Suppressor macrophage treated with lipopolysaccharide for 1 hour (primary cell): ENCODE measurements around the gene HELZ.

ENCODE experiments used
- DNase-seq, 3 donors: peaks; one replicate each; pipeline ENCODE4 v3.0.0-alpha.2; 2020 to 2022

HELZ gene

DNA sequence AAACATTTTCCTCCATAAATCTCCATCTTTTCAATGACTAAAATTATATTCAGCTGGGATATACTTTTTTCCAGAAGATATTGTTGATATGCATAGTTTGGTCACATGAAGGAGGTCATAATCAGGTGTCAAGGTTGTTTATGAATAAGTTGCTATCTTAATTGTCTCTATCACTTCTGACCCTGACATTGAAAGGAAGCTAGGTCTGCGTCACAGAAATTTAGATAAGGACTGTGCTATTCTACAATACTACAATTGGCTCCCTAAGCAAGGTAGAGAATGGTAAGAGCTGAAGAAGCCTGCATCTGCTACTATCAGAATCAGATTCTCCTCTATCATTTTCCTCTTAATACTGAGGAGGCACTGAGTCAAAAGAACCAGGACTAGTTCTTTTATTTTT lies 133.2 kb downstream of the HELZ start:
- DNase-seq: no peak

DNA sequence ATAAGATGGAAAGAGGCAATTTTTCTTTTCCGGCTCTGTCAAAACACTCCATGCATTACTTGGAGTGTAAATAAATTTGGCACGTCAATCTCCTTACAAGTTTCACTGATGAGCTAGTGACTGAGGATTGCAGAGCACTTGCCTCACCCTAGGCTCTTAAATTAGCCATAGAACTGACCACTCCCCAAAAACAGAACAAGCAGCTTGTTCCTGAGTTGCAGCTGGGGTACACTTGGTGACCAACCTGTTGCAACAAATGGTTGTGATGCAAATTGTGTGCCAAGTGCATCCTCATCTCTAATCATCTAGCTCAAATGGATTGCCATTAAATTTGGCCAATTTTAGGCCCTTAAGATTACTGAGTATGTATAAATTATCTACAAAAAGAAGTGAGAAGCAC lies 133.7 kb downstream of the HELZ start:
- no peak for DNase-seq

DNA sequence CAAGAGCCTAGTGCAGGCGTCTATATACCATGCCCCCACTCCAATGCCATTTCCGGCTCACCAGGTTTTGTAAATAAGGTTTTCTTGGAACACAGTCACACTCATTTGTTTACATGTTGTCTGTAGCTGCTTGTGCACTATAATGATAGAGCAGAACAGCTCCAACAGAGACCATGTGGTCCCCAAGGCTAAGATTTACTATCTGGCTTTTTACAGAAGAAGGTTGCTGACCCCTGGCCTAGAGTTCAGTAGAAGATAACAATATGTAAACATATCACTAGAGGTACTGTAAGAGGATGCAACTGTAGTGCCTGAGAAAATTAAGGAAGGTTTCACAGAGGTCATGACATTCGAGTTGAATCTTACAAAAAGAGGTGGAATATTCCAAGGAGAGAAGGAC lies 134.4 kb downstream of the HELZ start:
- DNase-seq: no peak

DNA sequence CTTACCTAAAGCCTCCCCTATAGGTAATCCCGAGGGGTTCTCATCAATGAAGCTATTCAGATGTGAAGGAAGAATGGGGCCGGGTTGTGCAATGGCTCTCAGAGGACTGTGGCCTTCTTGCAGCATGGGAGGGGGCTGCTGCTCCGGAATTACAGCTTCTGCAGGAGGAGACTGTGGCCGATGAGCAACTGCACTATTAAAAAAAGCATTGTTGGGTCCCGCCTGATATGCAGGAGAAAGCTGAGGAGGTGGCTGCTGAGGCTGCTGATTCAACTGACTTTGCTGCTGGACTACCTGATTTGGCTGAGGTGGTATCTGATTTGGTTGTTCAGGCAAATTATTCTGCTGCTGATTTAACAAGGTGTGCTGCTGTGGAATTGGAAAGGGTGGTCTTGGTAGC lies 135.9 kb downstream of the HELZ start:
- no peak for DNase-seq

DNA sequence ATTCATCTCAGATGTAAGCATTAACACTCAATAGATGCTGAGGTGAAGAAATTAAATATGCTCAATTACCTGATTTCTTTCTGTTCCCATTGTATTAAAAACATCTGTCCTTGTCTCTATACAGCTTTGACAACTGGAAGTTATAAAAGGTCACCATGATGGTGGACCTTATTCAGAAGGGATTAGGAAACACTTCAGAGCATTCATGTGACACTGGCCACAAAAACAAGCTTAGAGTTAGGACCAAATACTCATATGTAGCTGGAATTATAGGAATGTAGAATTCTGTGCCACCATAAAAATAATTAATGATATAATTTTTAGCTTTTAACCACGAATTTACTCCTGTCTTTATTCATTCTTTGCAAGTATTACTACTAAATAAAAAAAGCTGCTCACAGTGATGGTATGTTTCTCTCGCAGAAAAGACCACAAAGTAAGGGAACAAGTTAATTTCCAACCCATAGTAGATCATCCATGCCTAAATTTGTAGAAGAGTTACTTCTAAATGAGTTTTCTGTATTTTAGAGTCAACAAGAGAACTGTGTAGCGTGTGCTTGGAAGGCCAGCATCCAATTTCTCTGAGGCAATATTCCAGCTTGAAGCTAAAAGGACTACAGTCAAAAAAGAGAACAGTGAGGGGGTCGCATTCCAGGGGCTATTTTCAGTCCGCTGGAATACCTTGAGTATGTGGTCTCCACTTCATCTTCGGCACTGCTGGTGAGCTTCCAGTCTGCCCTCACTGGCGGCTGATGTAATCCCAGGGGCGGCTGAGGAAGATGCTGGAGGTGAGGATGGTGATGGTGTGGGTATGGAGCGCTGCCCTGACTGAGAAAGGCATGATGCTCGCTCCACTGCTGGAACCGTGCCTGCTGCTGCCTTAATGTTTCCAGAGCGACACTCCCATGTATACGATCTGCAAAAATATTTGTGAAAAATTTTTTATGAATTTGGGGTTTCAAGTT lies 136.9 kb downstream of the HELZ start:
- DNase-seq: no peak

DNA sequence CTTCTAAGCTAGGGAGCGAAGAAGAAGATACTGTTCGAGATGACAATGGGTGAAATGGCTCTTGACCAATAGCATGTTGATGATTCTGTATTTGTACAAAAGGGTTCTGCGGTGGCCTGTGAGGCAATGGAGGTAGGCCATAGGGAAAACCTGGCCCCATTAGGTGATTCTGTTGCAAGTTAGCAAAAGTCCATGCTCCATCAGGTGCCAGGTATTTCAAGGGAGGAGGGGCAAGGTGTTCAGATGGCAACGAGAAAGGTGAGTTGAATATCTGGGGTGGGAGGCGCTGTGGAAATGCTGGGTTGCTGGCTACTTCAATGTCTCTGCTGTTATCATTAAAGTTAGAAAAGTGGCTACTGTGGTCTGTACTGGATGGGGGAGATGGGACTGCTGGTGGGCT lies 137.8 kb downstream of the HELZ start:
- no peak for DNase-seq

DNA sequence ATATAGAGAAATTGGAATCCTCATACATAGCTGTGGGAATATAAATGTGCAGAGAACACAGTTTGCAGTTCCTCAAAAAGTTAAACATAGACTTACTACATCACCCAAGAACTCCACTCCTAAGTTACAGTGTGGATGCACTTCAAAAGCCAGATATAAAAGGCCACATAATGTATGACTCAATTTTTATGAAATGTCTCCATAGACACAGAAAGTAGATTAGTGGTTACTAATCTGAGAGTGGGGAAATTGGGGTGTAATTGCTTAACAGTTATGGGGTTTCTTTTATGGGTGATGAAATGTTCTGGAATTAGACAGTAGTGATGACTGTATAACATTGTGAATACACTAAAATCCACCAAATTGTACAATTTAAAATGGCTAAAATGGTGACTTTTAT lies 139.8 kb downstream of the HELZ start:
- DNase-seq: peak; percentile 78 to 98 (median 95)

DNA sequence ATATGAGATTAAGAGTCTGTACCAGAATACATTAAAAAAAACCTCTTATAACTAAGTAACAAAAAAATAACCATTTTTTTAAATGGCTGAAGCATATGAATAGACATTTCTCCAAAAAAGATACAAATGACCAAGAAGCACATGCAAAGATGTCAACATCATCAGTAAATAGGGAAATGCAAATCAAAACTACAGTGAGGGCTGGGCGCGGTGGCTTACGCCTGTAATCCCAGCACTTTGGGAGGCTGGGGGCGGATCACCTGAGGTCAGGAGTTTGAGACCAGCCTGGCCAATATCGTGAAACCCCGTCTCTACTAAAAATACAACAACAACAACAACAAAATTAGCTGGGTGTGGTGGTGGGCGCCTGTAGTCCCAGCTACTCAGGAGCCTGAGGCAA lies 140.4 kb downstream of the HELZ start:
- peak; percentile 74 to 80 (median 77) for DNase-seq

DNA sequence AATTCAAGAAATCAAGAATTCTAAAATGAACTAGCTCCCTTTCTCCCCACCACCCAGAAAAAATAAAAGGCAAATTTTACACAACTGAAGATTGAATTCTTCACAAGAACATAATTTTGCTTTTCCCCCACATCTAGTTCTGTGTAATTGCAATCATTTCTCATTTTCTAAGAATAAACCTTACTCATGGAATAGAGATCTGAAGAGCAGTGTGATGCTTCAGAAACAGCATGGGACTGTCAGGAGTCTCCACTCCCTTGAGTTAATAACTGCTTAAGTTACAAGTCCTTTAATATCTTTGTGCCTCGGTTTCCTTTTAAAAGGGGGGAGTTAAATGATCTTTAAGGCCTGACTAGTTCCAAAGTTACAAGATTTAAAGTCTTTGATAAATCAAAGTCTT lies 147.0 kb downstream of the HELZ start:
- peak; percentile 14 to 40 (median 34) for DNase-seq

DNA sequence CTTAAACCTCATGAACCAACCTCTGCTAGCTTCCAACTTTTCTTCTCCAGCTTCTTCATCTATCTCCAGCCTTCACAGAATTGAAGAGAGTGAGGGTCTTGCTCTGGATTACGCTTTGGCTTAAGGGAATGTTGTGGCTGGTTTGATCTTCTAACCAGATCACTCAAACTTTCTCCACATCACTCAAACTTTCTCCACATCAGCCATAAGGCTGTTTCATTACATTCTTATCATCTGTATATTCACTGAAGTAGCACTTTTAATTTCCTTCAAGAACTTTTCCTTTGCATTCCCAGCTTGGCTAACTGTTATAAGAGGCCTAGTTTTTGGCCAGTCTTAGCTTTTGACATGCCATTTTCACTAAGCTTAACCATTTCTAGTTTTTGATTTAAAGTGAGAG lies 148.4 kb downstream of the HELZ start:
- DNase-seq: no peak

DNA sequence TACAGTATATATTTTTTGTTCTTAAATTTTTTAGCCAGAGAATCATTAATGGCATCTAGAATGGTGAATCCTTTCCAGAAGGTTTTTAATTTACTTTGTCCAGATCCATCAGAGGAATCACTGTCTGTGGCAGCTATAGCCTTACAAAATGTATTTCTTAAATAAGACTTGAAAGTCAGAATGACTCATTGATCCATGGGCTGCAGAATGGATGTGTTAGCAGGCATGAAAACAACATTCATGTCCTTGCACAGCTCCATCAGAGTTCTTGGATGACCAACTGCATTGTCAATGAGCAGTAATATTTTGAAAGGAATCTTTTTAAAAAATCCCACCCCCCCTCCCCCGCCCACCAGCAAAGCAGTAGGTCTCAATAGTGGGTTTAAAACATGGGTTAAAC lies 149.2 kb downstream of the HELZ start:
- DNase-seq: peak; percentile 12 to 25 (median 24)

DNA sequence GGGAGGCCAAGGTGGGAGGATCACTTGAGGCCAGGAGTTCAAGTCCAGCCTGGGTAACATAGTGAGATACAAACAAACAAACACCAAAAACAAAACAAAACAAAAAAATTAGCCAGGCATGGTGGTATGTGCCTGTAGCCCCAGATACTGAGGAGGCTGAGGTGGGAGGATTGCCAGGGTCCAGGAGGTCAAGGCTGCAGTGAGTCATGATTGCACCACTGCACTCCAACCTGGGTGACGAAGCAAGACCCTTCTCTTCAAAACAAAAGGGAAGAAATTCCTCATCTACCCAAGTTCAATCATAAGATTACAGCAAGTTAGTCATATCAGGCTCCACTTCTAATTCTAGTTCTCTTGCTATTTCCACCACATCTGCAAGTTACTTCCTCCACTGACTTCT lies 149.7 kb downstream of the HELZ start:
- peak; percentile 38 to 49 (median 49) for DNase-seq

DNA sequence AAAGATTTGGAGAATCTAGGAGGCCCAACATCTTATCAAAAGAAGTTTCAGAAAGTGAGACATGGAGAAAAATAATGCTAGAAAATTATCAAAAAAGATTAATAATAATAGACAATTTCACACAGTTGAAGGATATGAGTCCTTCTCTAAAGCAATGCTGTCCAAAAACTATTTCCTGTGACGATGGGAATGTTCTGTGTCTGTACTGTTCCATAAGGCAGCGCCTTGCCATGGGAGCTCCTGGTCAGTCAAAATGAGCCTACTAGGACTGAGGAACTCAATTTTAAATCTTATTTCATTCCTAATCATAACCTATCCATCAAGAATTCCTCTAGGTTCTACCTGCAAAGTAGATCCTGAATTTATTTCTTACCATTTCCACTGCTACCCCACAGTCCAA lies 151.6 kb downstream of the HELZ start:
- DNase-seq: no peak

DNA sequence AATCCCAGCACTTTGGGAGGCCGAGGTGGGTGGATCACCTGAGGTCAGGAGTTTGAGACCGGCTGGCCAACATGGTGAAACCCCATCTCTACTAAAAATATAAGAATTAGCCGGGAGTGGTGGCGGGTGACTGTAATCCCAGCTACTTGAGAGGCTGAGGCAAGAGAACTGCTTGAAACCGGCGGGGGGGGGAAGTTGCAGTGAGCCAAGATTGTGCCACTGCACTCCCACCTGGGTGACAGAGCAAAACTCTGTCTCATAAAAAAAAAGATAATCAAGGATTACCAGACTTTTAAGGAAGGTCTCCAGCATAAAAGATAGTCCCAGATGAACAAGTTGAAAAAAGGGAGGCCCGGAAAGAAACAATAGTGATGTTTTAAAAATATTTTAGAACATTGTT lies 152.3 kb downstream of the HELZ start:
- DNase-seq: peak in 1 of 3 donors; percentile 10

DNA sequence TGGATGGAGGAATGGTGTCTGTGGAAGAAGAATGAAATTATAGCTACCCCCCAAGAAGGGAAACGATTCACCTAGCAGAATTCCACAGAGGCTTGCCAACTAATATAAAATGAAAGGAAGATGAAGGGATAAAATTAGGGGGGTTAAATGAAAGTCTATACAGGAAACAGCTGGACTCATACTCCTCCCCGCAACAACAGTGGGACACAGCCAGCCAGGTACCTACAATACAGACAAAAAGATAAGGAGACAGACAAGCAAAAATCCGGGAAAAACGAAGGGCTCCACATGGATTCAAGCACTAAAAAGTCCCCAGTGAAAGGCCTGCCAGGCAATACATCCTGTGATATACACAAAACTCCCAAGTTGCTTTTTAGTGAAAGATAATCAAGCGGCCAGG lies 152.7 kb downstream of the HELZ start:
- no peak for DNase-seq

DNA sequence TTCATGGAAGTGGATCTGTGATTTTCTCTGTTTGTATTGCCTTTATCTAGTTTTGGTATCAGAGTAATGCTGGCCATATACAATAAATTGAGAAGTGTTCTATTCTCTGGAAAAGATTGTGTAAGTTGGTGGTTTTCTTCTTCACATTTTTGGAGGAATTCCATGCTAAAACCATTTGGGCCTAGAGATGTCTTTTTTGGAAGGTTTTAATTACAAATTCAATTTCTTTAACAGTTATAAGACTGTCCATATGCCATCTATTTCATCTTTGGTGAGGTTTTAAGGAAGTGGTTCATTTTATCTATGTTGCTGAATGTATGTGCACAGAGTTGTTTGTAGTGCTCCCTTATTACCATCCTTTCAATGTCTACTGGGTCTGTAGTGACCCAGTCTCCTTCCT lies 154.7 kb downstream of the HELZ start:
- DNase-seq: no peak

DNA sequence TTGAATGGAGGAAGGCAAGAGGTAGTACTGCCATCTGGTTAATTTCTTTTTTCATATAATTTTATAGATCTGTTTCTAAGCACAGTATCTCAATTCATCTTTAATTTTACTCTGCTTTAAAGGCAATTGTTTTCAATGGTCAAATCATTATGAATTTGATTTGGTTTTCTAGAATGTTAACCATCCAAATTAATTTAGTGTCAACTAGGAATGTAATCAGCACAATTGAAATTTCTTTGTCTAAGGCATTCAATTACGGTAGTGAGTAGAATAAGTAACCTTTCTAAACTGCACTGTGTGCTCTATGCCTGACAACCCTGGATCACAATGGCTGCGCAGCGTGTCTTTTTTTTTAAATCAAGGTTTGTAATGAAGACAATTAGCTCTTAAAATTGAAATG lies 156.4 kb downstream of the HELZ start:
- DNase-seq: no peak

DNA sequence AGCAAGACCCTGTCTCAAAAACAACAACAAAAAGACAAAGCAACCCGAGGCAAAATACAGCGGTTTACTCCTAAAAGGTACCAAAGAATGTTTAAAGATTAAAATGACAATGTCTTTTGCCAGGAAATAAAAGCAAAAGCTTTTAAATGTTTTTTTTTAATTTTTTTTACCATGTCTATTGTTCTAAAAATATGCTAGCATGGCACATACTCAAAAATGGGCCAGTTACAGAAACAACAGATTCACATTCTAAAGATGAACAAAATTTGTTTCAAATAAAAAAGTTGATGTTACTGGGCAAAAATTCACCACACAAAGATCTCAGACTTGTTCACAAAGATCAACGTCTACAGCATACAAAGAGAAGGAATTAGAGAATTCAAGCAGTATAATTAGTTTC lies 159.6 kb downstream of the HELZ start:
- no peak for DNase-seq

DNA sequence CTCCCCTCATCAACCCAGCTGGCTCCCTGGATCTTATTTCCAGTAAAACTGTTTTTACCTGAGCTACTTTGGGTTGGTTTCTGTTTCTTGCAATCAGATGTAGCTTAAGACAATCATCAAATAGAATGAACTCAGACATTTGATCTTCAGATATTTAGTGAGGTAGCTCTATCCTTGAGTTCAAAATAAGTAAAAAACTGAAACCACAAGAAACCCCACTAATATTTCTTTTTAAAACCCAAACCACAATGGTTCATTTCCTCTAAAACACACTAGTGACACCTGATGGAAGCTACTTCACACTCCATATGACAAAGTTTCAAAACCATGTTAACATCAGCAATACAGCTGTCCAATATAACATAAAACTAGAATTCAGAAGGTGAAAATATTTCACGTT lies 162.9 kb downstream of the HELZ start:
- no peak for DNase-seq

DNA sequence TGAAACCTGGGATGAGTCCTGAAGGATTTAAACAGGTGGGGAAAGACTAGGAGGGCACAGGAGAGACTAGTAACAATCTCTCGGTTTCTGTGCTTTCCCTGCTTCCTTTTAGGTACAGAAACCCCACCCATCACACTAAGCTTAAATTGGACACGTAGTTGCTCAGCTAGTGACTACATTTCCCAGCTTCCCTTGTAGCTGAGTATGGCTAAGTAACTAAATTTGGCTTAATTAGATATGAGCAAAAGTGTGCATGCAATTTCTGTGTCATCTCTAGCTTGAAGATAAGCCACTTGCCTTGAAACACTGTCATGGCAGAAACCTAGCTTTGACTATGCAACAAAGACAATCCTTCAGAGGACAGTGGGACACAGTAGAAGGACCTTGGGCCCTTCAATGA lies 164.2 kb downstream of the HELZ start:
- no peak for DNase-seq

DNA sequence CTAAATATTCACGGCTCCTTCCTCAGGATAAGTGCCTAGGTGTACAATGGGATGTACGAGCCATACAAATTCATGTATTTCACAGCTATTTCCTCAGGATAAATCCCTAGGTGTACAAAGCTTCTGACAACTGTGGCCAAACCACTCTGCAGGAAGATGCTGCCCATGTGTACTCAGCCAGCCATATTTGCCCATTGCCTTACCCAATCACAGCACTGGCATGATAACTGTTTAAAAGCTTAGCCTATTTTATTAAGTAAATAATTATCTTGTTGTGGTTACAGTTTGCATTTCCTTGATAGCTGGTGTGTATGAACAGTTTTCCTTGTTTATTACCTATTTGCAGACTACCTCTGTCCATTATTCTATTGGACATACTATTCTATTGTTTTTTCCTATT lies 165.5 kb downstream of the HELZ start:
- no peak for DNase-seq

DNA sequence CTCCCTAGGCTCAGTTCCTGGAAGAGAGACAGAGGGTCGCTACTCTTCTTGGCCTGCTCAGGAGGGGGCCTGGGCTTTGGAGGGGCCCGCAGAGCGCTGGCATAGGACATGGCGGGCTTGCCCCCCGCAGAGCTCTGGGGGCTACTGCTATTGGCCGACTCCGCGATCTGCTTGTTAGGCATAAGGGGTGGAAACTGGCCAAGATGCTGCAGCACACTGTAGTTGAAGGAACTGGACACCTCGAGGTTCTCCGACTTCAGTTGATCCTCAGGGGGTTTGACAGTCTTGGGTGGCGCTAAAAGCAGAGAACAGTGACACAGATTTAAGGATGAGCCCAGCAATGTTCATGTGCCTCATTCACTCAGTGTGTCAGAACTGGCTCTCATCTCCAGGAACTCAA lies 166.7 kb downstream of the HELZ start:
- no peak for DNase-seq

DNA sequence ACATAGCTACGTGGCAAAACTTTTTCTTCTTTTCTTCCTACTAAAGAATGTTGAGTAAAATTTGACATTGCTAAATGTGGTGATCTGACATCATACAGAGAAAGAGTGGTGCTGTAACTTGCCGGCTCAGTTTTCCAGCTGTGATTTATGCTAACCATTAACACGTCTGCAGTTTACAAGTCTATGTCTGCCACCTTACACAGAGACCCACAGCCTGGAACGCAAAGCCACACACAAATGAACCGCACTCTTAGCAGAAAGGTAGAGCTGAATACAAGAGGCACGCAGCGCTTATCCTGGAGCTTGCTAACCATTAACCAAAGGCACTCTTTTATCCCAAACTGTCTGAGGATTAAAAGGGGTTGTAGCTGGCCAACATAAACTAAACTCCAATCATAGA lies 168.7 kb downstream of the HELZ start:
- DNase-seq: no peak

DNA sequence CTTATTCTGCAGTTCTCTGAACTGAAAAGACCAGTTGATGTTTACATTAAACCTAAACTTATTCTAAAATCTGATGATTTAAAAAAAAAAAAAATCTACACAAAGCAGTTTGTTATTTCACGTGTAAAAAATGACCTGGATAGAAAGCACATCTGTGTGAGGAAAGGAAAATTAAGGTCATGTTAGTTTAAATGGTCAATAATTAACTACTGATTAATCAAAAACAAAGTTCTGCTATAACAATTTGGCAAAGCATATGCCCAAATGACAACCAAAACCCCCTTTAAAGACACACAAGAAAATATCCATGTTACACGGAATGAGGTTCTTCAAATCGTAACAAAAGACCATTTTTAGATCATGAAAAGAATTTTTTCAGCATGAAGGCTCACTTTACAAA lies 170.2 kb downstream of the HELZ start:
- DNase-seq: no peak

DNA sequence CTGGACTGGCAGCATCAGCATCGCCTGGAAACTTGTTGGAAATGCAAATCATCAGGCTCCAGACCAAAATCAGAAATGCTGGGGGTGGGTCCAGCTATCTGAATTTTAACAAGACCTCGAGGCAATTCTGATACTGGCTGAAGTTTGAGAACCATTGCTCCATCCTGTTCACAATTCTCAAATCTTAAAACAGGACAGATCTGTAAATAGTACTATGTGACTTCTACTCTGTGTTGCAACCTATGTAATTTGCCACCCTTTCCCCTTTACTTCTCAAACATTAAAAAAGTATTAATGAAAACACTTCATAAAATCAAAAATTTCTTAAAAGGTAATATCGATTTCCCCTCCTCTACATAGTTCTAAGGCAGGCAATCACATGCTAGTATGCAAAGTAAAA lies 172.1 kb downstream of the HELZ start:
- no peak for DNase-seq
